Measurements from ENCODE around the gene DOC2B. TPM values are rescaled to one million over a fixed set of nuclear protein-coding genes. Genes with fewer than 3 reads are reported as not detected.
"Not testable (repeated sequence)": the region's sequence is repeated elsewhere in the genome, so short reads cannot be mapped to it uniquely, and the experiment has no call there.

DOC2B gene
- total RNA-seq, 1 donor, result not detected

DNA sequence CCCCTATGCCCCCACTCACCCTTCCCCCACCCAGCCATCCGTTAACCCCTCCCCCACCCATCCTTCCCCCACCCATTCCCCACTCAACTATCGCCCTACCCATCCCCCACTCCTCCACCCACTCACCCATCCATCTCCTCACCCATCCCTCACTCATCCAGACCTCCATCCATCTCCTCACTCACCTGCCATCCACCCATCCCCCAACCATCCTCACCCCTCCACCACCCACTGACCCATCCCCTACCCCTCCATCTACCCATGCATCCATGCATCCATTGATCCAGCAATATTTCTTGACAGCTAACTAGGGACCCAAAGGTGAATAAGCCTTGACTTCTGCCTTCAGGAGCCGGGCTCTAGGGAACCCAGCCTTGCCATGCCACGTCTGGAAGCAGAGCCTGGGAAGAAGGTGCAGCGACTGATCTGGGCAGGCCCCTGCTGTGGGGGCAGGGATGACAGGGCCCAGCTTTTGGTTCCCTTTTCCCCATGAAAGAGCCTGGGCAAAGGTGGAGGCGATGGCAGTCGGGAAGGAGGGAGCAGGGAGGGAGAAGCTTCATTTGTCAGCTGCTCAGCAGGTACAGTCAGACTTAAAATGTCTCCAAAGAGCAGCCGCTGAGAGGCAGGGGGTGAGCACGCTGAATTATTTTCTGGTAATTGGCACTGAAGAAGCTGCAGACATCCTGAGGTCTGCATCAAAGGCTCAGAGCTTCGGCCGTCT, 23.1 kb upstream of the DOC2B start:
- no peak overlapping the region for H3K4me3 ChIP-seq (ENCODE audit: low read depth, low read length)
- DNase-seq (ENCODE audit: low read depth), result no peak
- TF ChIP-seq, protein P1, sequence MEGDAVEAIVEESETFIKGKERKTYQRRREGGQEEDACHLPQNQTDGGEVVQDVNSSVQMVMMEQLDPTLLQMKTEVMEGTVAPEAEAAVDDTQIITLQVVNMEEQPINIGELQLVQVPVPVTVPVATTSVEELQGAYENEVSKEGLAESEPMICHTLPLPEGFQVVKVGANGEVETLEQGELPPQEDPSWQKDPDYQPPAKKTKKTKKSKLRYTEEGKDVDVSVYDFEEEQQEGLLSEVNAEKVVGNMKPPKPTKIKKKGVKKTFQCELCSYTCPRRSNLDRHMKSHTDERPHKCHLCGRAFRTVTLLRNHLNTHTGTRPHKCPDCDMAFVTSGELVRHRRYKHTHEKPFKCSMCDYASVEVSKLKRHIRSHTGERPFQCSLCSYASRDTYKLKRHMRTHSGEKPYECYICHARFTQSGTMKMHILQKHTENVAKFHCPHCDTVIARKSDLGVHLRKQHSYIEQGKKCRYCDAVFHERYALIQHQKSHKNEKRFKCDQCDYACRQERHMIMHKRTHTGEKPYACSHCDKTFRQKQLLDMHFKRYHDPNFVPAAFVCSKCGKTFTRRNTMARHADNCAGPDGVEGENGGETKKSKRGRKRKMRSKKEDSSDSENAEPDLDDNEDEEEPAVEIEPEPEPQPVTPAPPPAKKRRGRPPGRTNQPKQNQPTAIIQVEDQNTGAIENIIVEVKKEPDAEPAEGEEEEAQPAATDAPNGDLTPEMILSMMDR (IDR thresholded peaks at IDR 0.05; ENCODE audit: insufficient read depth, low read length), result no peak

DNA sequence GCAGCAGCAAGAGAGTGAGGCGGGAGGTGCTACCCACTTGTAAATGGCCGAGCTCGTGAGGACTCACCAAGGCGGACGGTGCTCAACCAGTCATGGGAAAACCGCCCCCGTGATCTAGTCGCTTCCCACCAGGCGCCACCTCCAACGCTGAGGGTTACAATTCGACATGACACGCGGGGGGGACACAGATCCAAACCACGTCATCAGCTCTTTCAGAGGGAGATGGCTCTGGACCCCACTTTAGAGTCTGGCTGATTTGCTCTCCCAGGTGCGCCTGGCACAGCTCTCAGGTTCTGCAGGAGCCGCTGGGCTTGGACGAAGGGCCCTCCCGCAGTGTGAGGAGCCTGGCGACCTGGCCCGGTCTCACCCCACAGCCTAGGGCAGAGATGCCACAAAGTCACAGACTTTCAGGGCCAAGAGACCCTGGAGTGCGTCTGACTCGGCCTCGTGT, 21.1 kb upstream of the DOC2B start:
- no peak overlapping the region for H3K4me3 ChIP-seq (ENCODE audit: low read depth, low read length)
- TF ChIP-seq, protein P1 (IDR thresholded peaks at IDR 0.05; ENCODE audit: insufficient read depth, low read length), result no peak
- DNase-seq (ENCODE audit: low read depth), result no peak

DNA sequence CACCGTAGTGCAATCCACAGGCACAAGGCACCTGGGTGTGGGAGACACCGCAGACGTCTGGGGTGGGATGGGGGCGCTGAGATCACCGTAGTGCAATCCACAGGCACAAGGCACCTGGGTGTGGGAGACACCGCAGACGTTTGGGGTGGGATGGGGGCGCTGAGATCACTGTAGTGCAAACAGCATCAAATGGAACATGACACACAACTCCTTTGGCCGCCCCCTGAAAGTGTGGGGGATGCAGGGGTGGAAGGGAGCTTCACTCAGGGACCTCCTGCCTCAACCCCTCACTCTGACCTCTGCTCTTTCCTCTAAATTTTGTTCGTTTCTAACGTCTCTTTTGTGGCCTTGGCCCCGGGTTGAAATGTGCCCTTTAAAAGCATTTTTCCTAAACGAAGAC, 20.3 kb upstream of the DOC2B start:
- DNase-seq (ENCODE audit: low read depth); H3K4me3 ChIP-seq (ENCODE audit: low read depth, low read length): not testable (repeated sequence)

DNA sequence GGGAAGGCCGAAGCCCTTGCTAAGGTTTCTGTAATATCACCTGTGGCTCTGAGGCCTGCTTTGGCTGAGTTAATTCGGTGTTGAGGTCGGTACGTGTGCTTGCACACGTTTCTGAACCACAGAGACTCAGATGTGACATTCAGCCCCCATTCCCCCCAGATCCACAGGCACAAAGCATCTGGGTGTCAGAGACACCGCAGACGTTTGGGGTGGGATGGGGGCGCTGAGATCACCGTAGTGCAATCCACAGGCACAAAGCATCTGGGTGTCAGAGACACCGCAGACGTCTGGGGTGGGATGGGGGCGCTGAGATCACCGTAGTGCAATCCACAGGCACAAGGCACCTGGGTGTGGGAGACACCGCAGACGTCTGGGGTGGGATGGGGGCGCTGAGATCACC, 19.8 kb upstream of the DOC2B start:
- DNase-seq (ENCODE audit: low read depth); H3K4me3 ChIP-seq (ENCODE audit: low read depth, low read length): not testable (repeated sequence)

DNA sequence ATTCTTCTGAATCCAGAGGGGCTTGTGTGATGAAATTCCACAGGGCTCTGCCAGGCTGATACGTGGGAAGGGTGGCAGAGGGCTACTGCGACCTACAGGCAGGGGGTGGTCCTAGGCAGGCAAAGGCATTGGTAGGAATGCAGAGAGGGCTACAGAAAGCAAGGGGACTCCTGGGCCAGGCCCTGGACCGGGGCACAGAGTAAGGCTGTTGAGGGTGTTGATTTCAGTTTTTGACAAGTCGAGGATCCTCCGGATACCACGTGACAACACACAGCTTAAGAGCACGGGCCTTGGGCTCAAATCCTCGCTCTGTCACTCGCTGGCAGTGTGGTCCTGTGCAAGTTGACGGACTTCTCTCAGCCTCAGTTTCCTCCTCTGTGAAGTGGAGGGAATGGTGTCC, 19.1 kb upstream of the DOC2B start:
- TF ChIP-seq, protein P1 (IDR thresholded peaks at IDR 0.05; ENCODE audit: insufficient read depth, low read length), result no peak

DNA sequence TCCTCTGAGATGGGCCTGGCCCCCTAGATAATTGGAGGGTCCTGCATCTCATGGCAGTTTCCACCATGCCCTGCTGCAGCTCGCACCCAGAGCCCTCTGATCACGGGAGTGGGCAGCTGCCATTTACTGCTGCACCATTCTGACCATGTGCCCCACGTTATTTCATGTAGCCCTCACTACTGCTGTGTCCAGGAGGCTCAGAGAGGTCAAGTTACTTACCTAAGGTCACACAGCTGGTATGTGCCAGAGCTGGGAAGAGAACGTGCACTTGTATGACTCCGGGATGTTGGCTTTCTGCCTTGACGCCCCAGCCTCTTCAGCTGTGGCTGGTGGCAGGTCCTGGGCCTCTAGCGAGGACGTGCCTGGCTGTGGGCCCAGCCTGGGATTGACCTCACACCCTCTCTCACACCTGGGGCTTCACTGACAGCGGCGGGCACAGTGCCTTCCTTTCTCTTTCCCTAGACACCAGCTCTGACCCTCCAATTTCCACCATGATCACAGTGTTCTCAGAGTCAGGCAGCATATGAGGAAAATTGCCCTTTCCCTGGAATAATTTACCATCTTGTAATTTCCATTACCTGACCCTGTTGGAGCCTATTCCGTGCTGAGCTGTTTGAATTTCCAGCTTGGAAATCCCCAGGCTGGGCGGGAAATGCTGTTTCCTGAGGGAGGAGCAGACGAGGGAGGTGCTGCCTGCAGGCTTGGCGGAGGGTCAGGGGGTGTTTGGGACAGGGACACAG, 18.5 kb upstream of the DOC2B start:
- TF ChIP-seq, protein P1 (IDR thresholded peaks at IDR 0.05; ENCODE audit: insufficient read depth, low read length), result no peak
- DNase-seq (ENCODE audit: low read depth), result no peak

More for the DNA sequence above, 19.1 kb upstream of the DOC2B start:
- H3K4me3 ChIP-seq (ENCODE audit: low read depth, low read length), result no peak overlapping the region
- no peak for DNase-seq (ENCODE audit: low read depth)

DNA sequence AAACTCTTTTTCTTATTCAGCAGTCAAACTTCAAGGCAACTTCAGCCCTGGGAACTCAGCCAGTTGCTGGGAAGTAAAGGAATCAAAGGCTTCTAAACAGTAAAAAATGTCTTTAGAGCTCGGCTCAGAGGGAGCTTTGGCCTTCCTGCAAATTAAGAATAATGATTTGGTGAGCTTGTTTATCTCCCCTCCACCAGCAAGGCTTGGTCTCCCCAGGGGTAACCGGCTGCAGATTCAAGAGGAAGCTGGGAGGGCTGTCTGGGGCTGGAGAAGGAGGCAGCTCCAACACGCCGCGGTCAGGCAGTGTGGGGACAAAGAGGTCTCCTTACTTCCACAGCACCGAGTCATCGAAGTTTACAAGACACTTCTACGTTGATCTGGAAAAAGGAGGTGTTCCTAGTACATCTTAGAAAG, 17.7 kb upstream of the DOC2B start:
- H3K4me3 ChIP-seq (ENCODE audit: low read depth, low read length), result no peak overlapping the region
- DNase-seq (ENCODE audit: low read depth), result peak; percentile 16
- TF ChIP-seq, protein P1 (IDR thresholded peaks at IDR 0.05; ENCODE audit: insufficient read depth, low read length), result no peak

More for the DNA sequence above, 18.5 kb upstream of the DOC2B start:
- no peak overlapping the region for H3K4me3 ChIP-seq (ENCODE audit: low read depth, low read length)

DNA sequence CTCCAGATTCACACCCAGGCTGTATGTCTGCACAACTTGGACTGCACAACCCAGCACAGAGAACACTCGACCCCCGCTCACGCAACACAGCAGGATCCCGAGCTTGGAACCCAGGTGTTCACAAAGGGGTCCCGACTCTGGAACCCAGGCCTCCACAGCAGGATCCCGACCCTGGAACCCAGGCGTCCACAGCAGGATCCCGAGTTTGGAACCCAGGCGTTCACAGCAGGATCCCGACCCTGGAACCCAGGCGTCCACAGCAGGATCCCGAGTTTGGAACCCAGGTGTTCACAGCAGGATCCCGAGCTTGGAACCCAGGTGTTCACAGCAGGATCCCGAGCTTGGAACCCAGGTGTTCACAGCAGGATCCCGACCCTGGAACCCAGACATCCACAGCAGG, 16.8 kb upstream of the DOC2B start:
- not testable (repeated sequence) for H3K4me3 ChIP-seq (ENCODE audit: low read depth, low read length); DNase-seq (ENCODE audit: low read depth)

Measured in fibroblast of the aortic adventitia (primary cell).